MM.1S (cell line): ENCODE results near the gene RASD2.

Experiments used
- DNase-seq: peaks from one replicate; pipeline ENCODE4 v3.0.0-alpha.2; 2015
- H2AFZ ChIP-seq: fragments of 300-600 bp; sonication (generic); 2 replicates; pipeline ENCODE4 v1.6.0; 2016; ENCODE audit warnings: antibody characterized with exemption, low read length
- H3F3A ChIP-seq: fragments of 300-600 bp; sonication (generic); 2 replicates; pipeline ENCODE4 v1.6.1; 2016; ENCODE audit warnings: mild to moderate bottlenecking, antibody characterized with exemption, low read length, moderate library complexity, mixed read lengths; ENCODE audit not compliant: insufficient read depth
- H3K27ac ChIP-seq: fragments of 300-600 bp; sonication (generic); 2 replicates; pipeline ENCODE4 v1.5.1; 2016; ENCODE audit warnings: mild to moderate bottlenecking, low read length
- H3K27me3 ChIP-seq: fragments of 300-600 bp; sonication (generic); replicated peaks from 2 replicates; pipeline ENCODE4 v1.6.0; 2016; ENCODE audit warnings: low read length; ENCODE audit not compliant: insufficient read depth
- H3K36me3 ChIP-seq: fragments of 300-600 bp; sonication (generic); replicated peaks from 2 replicates; pipeline ENCODE4 v1.6.1; 2016; ENCODE audit warnings: mild to moderate bottlenecking, low read length, mixed read lengths; ENCODE audit not compliant: insufficient read depth
- H3K4me1 ChIP-seq: fragments of 300-600 bp; sonication (generic); 2 replicates; pipeline ENCODE4 v1.6.1; 2016; ENCODE audit warnings: low read length, mixed read lengths
- H3K4me2 ChIP-seq: fragments of 300-600 bp; sonication (generic); 2 replicates; pipeline ENCODE4 v1.6.0; 2016; ENCODE audit warnings: low read depth, low read length
- H3K4me3 ChIP-seq: fragments of 300-600 bp; sonication (generic); 2 replicates; pipeline ENCODE4 v1.5.1; 2016; ENCODE audit warnings: low read length, mixed read lengths
- H3K79me2 ChIP-seq: fragments of 300-600 bp; sonication (generic); 2 replicates; pipeline ENCODE4 v1.6.1; 2016; ENCODE audit warnings: mixed run types, low read length, mixed read lengths
- H3K9ac ChIP-seq: fragments of 300-600 bp; sonication (generic); 2 replicates; pipeline ENCODE4 v1.6.1; 2016; ENCODE audit warnings: low read length, mixed read lengths
- H3K9me2 ChIP-seq: fragments of 300-600 bp; sonication (generic); replicated peaks from 2 replicates; pipeline ENCODE4 v1.6.1; 2016; ENCODE audit warnings: mild to moderate bottlenecking, low read length, mixed read lengths; ENCODE audit not compliant: insufficient read depth
- H3K9me3 ChIP-seq: fragments of 300-600 bp; sonication (generic); replicated peaks from 2 replicates; pipeline ENCODE4 v1.6.1; 2016; ENCODE audit warnings: mild to moderate bottlenecking, low read length, mixed read lengths; ENCODE audit not compliant: insufficient read depth
- H4K20me1 ChIP-seq: fragments of 300-600 bp; sonication (generic); 2 replicates; pipeline ENCODE4 v1.6.1; 2016; ENCODE audit warnings: mild to moderate bottlenecking, low read length, moderate library complexity, mixed read lengths; ENCODE audit not compliant: insufficient read depth
- CTCF ChIP-seq: fragments of 300-600 bp; sonication (generic); IDR thresholded peaks from 2 replicates; pipeline ENCODE4 v1.5.1; 2016; ENCODE audit warnings: antibody characterized with exemption, low read length, mixed read lengths
- EZH2 ChIP-seq: fragments of 300-600 bp; sonication (generic); optimal IDR thresholded peaks from 2 replicates; pipeline ENCODE3; 2017; ENCODE audit warnings: low read depth, mild to moderate bottlenecking, antibody characterized with exemption, low read length, mixed read lengths
- EZH2phosphoT487 ChIP-seq: fragments of 300-600 bp; sonication (generic); IDR thresholded peaks from 2 replicates; pipeline ENCODE4 v1.6.1; 2018; ENCODE audit warnings: antibody characterized with exemption, low read length

RASD2 gene

GRCh38 chr22:35543702-35544101 lies 3.1 kb downstream of the RASD2 start:
- H3K9me3 ChIP-seq, result no peaks in the 10 kb centered on the region
- H3K9me2 ChIP-seq, result no peaks in the 10 kb centered on the region
- peaks cover 8% of the 10 kb centered on the region for H3F3A ChIP-seq
- no peak overlapping the region for H3K4me3 ChIP-seq
- no peaks in the 10 kb centered on the region for H4K20me1 ChIP-seq
- H3K4me2 ChIP-seq, result no peak overlapping the region
- no peaks in the 10 kb centered on the region for H3K79me2 ChIP-seq
- no peaks in the 10 kb centered on the region for H3K36me3 ChIP-seq
- H3K9ac ChIP-seq, result no peak overlapping the region
- no peak for TF ChIP-seq CTCF
- TF ChIP-seq EZH2phosphoT487, result no peak
- TF ChIP-seq EZH2, result no peak
- no peak overlapping the region for H3K27ac ChIP-seq
- H2AFZ ChIP-seq, result no peak overlapping the region
- peaks cover 16% of the 10 kb centered on the region for H3K4me1 ChIP-seq
- H3K27me3 ChIP-seq, result peaks cover 78% of the 10 kb centered on the region
- DNase-seq, result no peak

GRCh38 chr22:35544189-35544588 lies 3.6 kb downstream of the RASD2 start:
- Histone ChIP-seq H3K9me2 (no peaks in the 10 kb centered on the region), H3K36me3 (no peaks in the 10 kb centered on the region), H3K4me3 (no peak overlapping the region), H3K4me1 (peaks cover 14% of the 10 kb centered on the region), H3K27ac (no peak overlapping the region), H3K4me2 (no peak overlapping the region), H3K9ac (no peak overlapping the region), H4K20me1 (no peaks in the 10 kb centered on the region), H3K9me3 (no peaks in the 10 kb centered on the region), H2AFZ (no peak overlapping the region), H3F3A (peaks cover 7% of the 10 kb centered on the region), H3K79me2 (no peaks in the 10 kb centered on the region), H3K27me3 (peaks cover 83% of the 10 kb centered on the region)
- TF ChIP-seq EZH2phosphoT487 (no peak), EZH2 (no peak), CTCF (no peak)
- DNase-seq, result no peak

GRCh38 chr22:35544827-35545226 lies 4.2 kb downstream of the RASD2 start:
- no peak overlapping the region for H2AFZ ChIP-seq
- TF ChIP-seq EZH2phosphoT487 (no peak), EZH2 (no peak), CTCF (no peak)
- no peak overlapping the region for H3K27ac ChIP-seq
- H3K9me3 ChIP-seq, result no peaks in the 10 kb centered on the region
- H3K36me3 ChIP-seq, result no peaks in the 10 kb centered on the region
- H3K9ac ChIP-seq, result no peak overlapping the region
- H3F3A ChIP-seq, result peaks cover under 1% of the 10 kb centered on the region; the same call in 1 of the 2 replicates
- H3K79me2 ChIP-seq, result no peaks in the 10 kb centered on the region
- no peak for DNase-seq
- peaks cover 8% of the 10 kb centered on the region for H3K4me1 ChIP-seq
- H3K27me3 ChIP-seq, result peaks cover 87% of the 10 kb centered on the region
- no peaks in the 10 kb centered on the region for H3K9me2 ChIP-seq
- no peaks in the 10 kb centered on the region for H4K20me1 ChIP-seq
- H3K4me3 ChIP-seq, result no peak overlapping the region
- no peak overlapping the region for H3K4me2 ChIP-seq
